ENCODE measurements around the gene RIC8A. TPM values are rescaled to one million over a fixed set of nuclear protein-coding genes. Genes with fewer than 3 reads are reported as not detected.
"Not testable (repeated sequence)": the region's sequence is repeated elsewhere in the genome, so short reads cannot be mapped to it uniquely, and the experiment has no call there.

Gene RIC8A
- total RNA-seq, 1 donor from 2014 or later, result 85.2 TPM

DNA sequence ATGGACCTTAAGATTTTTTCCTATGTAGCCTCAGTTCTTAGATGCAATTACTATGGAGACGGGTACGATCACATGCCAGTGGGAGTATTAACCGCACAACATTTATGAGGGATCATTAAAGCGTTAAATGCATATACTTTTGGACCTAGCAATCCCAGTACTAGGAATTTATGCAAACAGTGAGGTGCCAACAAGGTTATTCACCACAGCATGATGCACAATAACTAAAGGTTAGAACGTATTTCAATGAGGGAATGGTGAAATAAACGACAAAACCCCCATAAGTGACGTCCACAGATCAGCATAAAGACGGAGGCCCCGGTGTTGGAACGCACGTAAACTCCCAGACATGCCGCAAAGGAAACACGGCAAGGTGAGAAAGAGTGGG lies 28.1 kb downstream of the RIC8A start:
- no peak for DNase-seq (ENCODE audit: low spot score in 2 of 2, unreplicated experiment in 2 of 2)
- H3K4me3 Mint-ChIP-seq, result peak overlapping the region; percentile 91
- TF ChIP-seq, protein P1, sequence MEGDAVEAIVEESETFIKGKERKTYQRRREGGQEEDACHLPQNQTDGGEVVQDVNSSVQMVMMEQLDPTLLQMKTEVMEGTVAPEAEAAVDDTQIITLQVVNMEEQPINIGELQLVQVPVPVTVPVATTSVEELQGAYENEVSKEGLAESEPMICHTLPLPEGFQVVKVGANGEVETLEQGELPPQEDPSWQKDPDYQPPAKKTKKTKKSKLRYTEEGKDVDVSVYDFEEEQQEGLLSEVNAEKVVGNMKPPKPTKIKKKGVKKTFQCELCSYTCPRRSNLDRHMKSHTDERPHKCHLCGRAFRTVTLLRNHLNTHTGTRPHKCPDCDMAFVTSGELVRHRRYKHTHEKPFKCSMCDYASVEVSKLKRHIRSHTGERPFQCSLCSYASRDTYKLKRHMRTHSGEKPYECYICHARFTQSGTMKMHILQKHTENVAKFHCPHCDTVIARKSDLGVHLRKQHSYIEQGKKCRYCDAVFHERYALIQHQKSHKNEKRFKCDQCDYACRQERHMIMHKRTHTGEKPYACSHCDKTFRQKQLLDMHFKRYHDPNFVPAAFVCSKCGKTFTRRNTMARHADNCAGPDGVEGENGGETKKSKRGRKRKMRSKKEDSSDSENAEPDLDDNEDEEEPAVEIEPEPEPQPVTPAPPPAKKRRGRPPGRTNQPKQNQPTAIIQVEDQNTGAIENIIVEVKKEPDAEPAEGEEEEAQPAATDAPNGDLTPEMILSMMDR (IDR thresholded peaks at IDR 0.05; ENCODE audit: unreplicated experiment), result no peak
- H3K9me3 Mint-ChIP-seq, result no peaks in the 10 kb centered on the region
- H3K4me1 Mint-ChIP-seq, result peaks cover 22% of the 10 kb centered on the region
- H3K27me3 Mint-ChIP-seq (ENCODE audit: low read depth), result no peaks in the 10 kb centered on the region
- peaks cover 12% of the 10 kb centered on the region for H3K36me3 Mint-ChIP-seq
- peak overlapping the region; percentile 94 for H3K27ac Mint-ChIP-seq

DNA sequence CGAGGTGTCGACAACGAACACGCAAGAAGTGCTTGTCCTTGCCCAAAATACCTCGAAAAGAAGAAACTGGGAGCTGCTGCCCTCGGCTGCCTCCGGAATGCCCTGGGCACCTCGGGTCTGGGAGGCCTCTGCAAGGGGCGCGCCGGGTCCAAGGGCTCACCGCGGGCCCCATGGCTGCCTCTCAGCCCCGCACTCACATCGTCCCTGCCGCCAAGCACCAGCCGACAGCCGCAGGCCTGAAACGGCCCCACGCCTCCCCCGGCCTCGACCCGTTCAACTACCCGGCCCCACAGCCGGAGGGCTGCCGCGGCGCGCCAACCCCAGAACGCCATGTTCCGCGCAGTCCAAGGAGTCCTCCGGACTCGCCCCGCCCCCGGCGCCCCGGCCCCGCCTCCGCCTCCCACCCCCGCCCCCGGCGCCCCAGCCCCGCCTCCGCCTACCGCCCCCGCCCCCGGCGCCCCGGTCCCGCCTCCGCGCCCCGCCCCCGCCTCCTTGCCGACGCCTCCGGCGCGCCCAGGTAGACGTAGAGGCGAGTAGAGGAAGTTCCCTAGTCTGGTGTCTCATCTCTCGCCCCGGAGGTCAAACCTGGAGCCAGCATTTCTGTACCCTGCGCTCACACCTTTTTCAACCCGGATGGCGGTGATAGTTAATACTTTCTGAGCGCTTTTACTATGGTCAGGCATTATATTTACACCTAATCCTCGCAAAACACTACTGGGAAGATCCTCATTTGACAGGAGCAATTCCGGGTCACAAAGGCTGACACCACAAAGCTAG lies 28.7 kb downstream of the RIC8A start, which contains the start of gene SIRT3:
TSS of gene SIRT3 (minus strand) at position 346 of the 777 bp plus-strand sequence. CDS start at position 332, 14 bp downstream.
- peaks cover 12% of the 10 kb centered on the region for H3K36me3 Mint-ChIP-seq
- peak within 1 kb of the TSS; percentile 97 for H3K4me3 Mint-ChIP-seq
- peak; percentile 67 to 85 for DNase-seq (ENCODE audit: low spot score in 2 of 2, unreplicated experiment in 2 of 2)
- TF ChIP-seq, protein P1 (IDR thresholded peaks at IDR 0.05; ENCODE audit: unreplicated experiment), result no peak
- H3K9me3 Mint-ChIP-seq, result no peaks in the 10 kb centered on the region
- H3K27ac Mint-ChIP-seq, result peak within 1 kb of the TSS; percentile 100
- H3K4me1 Mint-ChIP-seq, result peaks cover 22% of the 10 kb centered on the region
- no peaks in the 10 kb centered on the region for H3K27me3 Mint-ChIP-seq (ENCODE audit: low read depth)

DNA sequence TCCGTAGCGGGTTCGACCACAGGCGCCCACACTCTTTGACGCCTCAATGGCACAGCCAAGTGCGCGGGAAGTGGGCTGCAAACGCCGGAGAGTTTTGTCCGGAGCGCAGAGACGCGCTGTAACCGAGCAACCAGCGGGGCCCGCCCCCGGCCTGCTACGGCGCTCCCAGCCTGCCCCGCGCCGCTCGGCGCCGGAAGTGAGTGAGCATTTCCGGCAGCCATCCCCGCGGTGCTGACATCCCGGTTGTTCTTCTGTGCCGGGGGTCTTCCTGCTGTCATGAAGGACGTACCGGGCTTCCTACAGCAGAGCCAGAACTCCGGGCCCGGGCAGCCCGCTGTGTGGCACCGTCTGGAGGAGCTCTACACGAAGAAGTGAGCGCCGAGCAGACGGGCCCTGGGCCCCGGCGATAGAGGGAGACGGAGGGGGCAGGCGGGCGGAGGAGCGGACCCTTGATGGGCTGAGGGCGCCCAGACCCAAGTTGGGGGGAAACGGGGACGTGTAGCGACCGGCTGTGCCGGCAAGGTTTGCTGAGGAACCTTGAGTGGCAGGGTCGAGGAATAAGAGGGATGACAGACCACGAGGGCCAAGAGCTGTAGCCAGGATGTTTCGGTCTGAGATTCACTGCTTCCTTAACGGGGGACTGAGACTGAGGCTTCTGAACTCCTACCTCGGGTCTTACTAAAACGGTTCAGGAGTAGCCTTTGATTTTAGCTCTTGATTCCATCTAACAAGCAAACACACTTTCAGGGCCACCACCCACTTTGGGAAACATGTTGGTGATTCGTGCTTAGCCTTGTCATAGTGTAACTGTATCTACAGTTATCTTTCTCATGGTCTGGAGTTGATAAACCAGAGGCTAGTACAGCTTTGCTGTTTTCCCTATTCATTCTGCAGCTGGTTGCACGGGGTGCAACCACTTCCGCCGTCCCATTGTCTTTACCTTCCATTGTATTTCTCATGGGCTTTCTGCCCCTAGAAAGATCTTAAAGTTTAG lies 29.6 kb downstream of the RIC8A start, which contains the start of gene PSMD13:
TSS of gene PSMD13 (plus strand) at position 203 of the 994 bp plus-strand sequence. CDS start at position 277, 74 bp downstream.
- TF ChIP-seq, protein P1 (IDR thresholded peaks at IDR 0.05; ENCODE audit: unreplicated experiment), result peak; percentile 10
- Mint-ChIP-seq H3K4me1 (peaks cover 22% of the 10 kb centered on the region), H3K4me3 (peak within 1 kb of the TSS; percentile 97), H3K27ac (peak within 1 kb of the TSS; percentile 100), H3K27me3 (ENCODE audit: low read depth) (no peaks in the 10 kb centered on the region), H3K36me3 (peaks cover 18% of the 10 kb centered on the region), H3K9me3 (no peaks in the 10 kb centered on the region)
- peak; percentile 68 to 89 for DNase-seq (ENCODE audit: low spot score in 2 of 2, unreplicated experiment in 2 of 2)

DNA sequence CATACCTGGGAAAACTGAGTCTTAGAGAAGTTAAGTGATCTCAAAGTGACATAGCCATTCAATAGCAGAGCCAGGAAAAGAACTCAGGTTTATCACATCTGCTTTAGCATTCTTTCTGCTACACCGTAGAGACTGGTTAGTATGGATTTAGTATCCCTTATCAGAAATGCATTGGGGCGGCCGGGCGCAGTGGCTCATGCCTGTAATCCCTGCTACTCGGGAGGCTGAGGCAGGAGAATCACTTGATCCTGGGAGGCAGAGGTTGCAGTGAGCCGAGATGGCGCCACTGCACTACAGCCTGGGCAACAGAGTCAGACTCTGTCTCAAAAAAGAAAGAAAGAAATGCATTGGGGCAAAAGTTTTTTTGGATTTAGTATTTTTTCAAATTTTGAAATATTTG lies 30.8 kb downstream of the RIC8A start:
- Mint-ChIP-seq H3K27ac (peak overlapping the region; percentile 12), H3K36me3 (peaks cover 19% of the 10 kb centered on the region), H3K4me3 (peak overlapping the region; percentile 97), H3K4me1 (peaks cover 22% of the 10 kb centered on the region)
- DNase-seq (ENCODE audit: low spot score in 2 of 2, unreplicated experiment in 2 of 2); H3K9me3 Mint-ChIP-seq; H3K27me3 Mint-ChIP-seq (ENCODE audit: low read depth): not testable (repeated sequence)

DNA sequence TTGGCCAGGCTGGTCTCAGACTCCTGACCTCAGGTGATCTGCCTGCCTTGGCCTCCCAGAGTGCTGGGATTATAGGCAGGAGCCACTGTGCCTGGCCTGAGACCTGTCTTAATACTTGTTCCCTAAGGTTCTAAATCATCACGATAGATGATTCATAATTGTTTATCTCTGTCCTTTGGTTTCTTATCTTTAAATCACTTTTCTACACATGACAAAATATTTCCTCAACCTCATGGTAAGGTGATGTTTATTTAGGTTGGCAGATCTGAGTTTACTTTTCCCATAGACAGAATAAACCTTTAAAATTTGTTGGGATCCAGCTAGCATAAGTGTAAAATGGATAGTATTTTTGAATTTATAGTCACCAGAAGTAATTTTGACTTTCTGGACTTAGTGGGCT lies 32.8 kb downstream of the RIC8A start:
- Mint-ChIP-seq H3K36me3 (peaks cover 27% of the 10 kb centered on the region), H3K4me1 (peaks cover 17% of the 10 kb centered on the region), H3K27me3 (ENCODE audit: low read depth) (no peaks in the 10 kb centered on the region), H3K9me3 (no peaks in the 10 kb centered on the region), H3K27ac (no peak overlapping the region), H3K4me3 (no peak overlapping the region)
- no peak for DNase-seq (ENCODE audit: low spot score in 2 of 2, unreplicated experiment in 2 of 2)
- TF ChIP-seq, protein P1 (IDR thresholded peaks at IDR 0.05; ENCODE audit: unreplicated experiment), result no peak
